HepG2 (cell line): ENCODE results near the gene FMR1. TPM values are rescaled to one million over a fixed set of nuclear protein-coding genes. Genes with fewer than 3 reads are reported as not detected.

ENCODE experiments used
- ATAC-seq: fragments of 200-7000 bp; cut with Tn5 transposase; 3 replicates; pipeline ENCODE4 v1.9.1; 2020; ENCODE audit warnings: mild to moderate bottlenecking, moderate library complexity
- BruUV-seq: library from RNA; stranded (reverse); fragments of 400-500 nt; replicated peaks from 2 replicates; lab custom pipeline; 2021; lab: Mats Ljungman, UMichigan
- CTCF ChIA-PET: fragments of 300-600 bp; formaldehyde crosslinking; extraction: SDS; loops from one replicate; lab custom pipeline; 2021; ENCODE audit warnings: low total read pairs, inconsistent platforms, low intra/inter-chr PET ratio; lab: Yijun Ruan, JAX
- POLR2A ChIA-PET: fragments of 350-600 bp; sonication (Branson Sonifier 250); formaldehyde crosslinking; loops from one replicate; lab custom pipeline; 2020; ENCODE audit warnings: antibody characterized with exemption, inconsistent platforms; lab: Yijun Ruan, JAX
- DNase-seq: peaks from one replicate; pipeline ENCODE4 v3.0.0-alpha.2; 2015; ENCODE audit warnings: low spot score
- FAIRE-seq: peaks from 3 replicates; lab custom pipeline; 2011; peaks lifted over from hg19 to GRCh38; lab: Jason Lieb, UNC
- H2AFZ ChIP-seq: one replicate; pipeline ENCODE4 v1.6.1; 2011; ENCODE audit warnings: low read length, inconsistent platforms
- H3K27ac ChIP-seq: fragments of 300-600 bp; 3 replicates; pipeline ENCODE4 v1.8.0; 2011; ENCODE audit warnings: mixed run types, mild to moderate bottlenecking, mixed read lengths, low read length, inconsistent platforms; ENCODE audit not compliant: insufficient read depth; ENCODE audit errors: extremely low read length
- H3K27me3 ChIP-seq, 2 experiments: fragments of 200-600 bp in 1 of 2; 2 replicates in 1 of 2; 3 replicates in 1 of 2; pipeline versions ENCODE4 v1.6.0 to v1.8.0; 2011; ENCODE audit warnings: low read length in 2 of 2, mild to moderate bottlenecking in 2 of 2, moderate library complexity in 2 of 2, inconsistent platforms in 1 of 2; ENCODE audit not compliant: insufficient read depth in 2 of 2, control insufficient read depth in 1 of 2
- H3K36me3 ChIP-seq, 2 experiments: fragments of 200-600 bp in 1 of 2; replicated peaks in 1 of 2; 2 replicates in 1 of 2; 3 replicates in 1 of 2; pipeline versions ENCODE4 v1.5.1 to v1.8.0; 2011; ENCODE audit warnings: low read length in 2 of 2, inconsistent platforms in 1 of 2; ENCODE audit not compliant: insufficient read depth in 2 of 2, control insufficient read depth in 1 of 2
- H3K4me1 ChIP-seq: 2 replicates; pipeline ENCODE4 v1.5.1; 2012; ENCODE audit warnings: low read length, inconsistent platforms; ENCODE audit not compliant: insufficient read depth
- H3K4me2 ChIP-seq: 2 replicates; pipeline ENCODE4 v1.6.0; 2011; ENCODE audit warnings: low read depth, low read length, inconsistent platforms
- H3K4me3 ChIP-seq, 3 experiments: fragments of 200-600 bp in 1 of 3; sonication (generic), shearing (Covaris generic) in 1 of 3; replicated peaks in 1 of 3; 2 replicates each; pipeline ENCODE4 v1.5.1; 2011 to 2016; ENCODE audit warnings: low read length in 3 of 3, inconsistent platforms in 2 of 3, low read depth in 2 of 3, mild to moderate bottlenecking in 2 of 3, control low read depth in 1 of 3, mixed read lengths in 1 of 3; ENCODE audit not compliant: insufficient read depth in 1 of 3
- H3K79me2 ChIP-seq: one replicate; pipeline ENCODE4 v1.6.1; 2011; ENCODE audit warnings: low read length, inconsistent platforms; ENCODE audit not compliant: insufficient read depth
- H3K9ac ChIP-seq: 2 replicates; pipeline ENCODE4 v1.6.0; 2011; ENCODE audit warnings: mild to moderate bottlenecking, low read depth, low read length, inconsistent platforms; ENCODE audit not compliant: insufficient read depth
- H3K9me3 ChIP-seq: 2 replicates; pipeline ENCODE4 v1.5.1; 2012; ENCODE audit warnings: mild to moderate bottlenecking, low read length
- H4K20me1 ChIP-seq: 2 replicates; pipeline ENCODE4 v1.6.0; 2011; ENCODE audit warnings: inconsistent platforms, mild to moderate bottlenecking, low read length, moderate library complexity; ENCODE audit not compliant: insufficient read depth
- MAFK ChIP-seq, 2 experiments: IDR thresholded peaks in 1 of 2; conservative IDR thresholded peaks in 1 of 2; 2 replicates each; pipeline ENCODE4 v1.6.1; 2011; ENCODE audit warnings: improper control_type of control experiment in 2 of 2, low read length in 2 of 2
- NCOA5 ChIP-seq: sonication (generic); formaldehyde crosslinking; IDR thresholded peaks from 2 replicates; pipeline ENCODE4 v1.4.0; 2020; ENCODE audit warnings: missing genetic modification reagents
- RBAK ChIP-seq: sonication (generic); formaldehyde crosslinking; IDR thresholded peaks from 2 replicates; pipeline ENCODE4 v1.5.1; 2020; ENCODE audit warnings: mild to moderate bottlenecking, missing genetic modification reagents
- SMYD3 ChIP-seq: sonication (generic); formaldehyde crosslinking; IDR thresholded peaks from 2 replicates; pipeline ENCODE4 v1.8.1; 2023; ENCODE audit warnings: mild to moderate bottlenecking, missing genetic modification reagents
- ZNF230 ChIP-seq: sonication (generic); formaldehyde crosslinking; IDR thresholded peaks from 2 replicates; pipeline ENCODE4 v1.4.0; 2020; ENCODE audit warnings: mild to moderate bottlenecking, missing genetic modification reagents
- ZSCAN22 ChIP-seq: sonication (generic); formaldehyde crosslinking; IDR thresholded peaks from 2 replicates; pipeline ENCODE4 v1.4.0; 2020; ENCODE audit warnings: mild to moderate bottlenecking, missing genetic modification reagents
- WGBS: methylation state at CpG from one replicate; pipeline ENCODE4 v1.1.6; 2017; ENCODE audit warnings: low lambda C conversion rate; 5-methylcytosine and 5-hydroxymethylcytosine counted together
- in situ Hi-C: cut with HindIII; loops from 2 replicates; pipeline ENCODE4 v1.10.0; 2017; ENCODE audit warnings: low pct_unique_long_range_greater_than_20kb; ENCODE audit not compliant: extremely low pct_ligation_motif_present
- intact Hi-C: fragments of 100-400 bp; cut with micrococcal nuclease; formaldehyde crosslinking; loops from one replicate; pipeline ENCODE4 v1.10.0; 2022; ENCODE audit not compliant: unreplicated experiment
- polyA plus RNA-seq, 8 experiments: library from polyadenylated mRNA; depleted of rRNA in 3 of 8; stranded (reverse) in 7 of 8; unstranded in 1 of 8; fragments of >200 nt; fragmentation: Illumina TruSeq in 4 of 8; extraction: Trizol in 4 of 8; gene quantifications; 2 replicates each; pipeline versions ENCODE4 v1.2.1 to v1.2.3, GENCODE V29; 2011 to 2016; ENCODE audit warnings: low read depth in 4 of 8, missing spikeins in 1 of 8, mixed read lengths in 1 of 8; ENCODE audit not compliant: insufficient read depth in 1 of 8
- total RNA-seq, 5 experiments: library from RNA; depleted of rRNA; stranded (reverse); fragments of >200 nt; fragmentation: Illumina TruSeq; extraction: Trizol; gene quantifications; 2 replicates each; pipeline ENCODE4 v1.2.3, GENCODE V29; 2016; ENCODE audit warnings: low read depth in 1 of 5
- TF ChIP-seq, protein P1 (sequence below): sonication (generic); formaldehyde crosslinking; IDR thresholded peaks from 2 replicates; pipeline ENCODE4 v1.8.1; 2023; ENCODE audit warnings: mild to moderate bottlenecking, missing genetic modification reagents
- TF ChIP-seq, protein P2 (sequence below): sonication (generic); formaldehyde crosslinking; IDR thresholded peaks from 2 replicates; pipeline ENCODE4 v1.4.0; 2020; ENCODE audit warnings: missing genetic modification reagents

Gene FMR1
- total and polyA plus RNA-seq, 2 of the 13 experiments (the other 11 are each of a cell fraction or from before 2014, with no cell fraction given) = 27.8 to 49.6 TPM

DNA sequence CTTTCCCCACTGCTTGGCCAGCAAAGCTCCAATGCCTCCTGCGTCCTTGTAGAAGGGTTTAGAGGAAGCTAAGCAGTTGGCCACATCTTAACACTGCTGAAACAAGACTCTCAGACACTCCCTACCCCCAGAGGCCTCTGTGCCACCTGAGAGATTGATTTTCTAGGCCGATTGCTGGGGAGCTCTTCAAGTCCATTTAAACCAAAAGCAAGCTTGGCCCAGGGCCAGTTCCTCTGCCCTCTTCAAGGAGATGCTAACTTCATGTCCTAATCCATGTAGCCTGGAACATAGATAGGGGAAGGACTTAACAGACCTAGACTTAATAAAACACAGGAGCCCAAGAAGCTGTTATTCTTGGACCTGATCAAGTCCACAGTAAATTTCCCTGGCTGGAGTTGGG is 42.3 kb downstream of the FMR1 start (continued):
- TF ChIP-seq RBAK (CRISPR knock-in tag) (no peak), MAFK (conservative IDR thresholded peaks at IDR 0.05 in 1 of 2, IDR thresholded peaks at IDR 0.05 in 1 of 2; ENCODE audit: low read length in 2 of 2) (no peak), ZSCAN22 (CRISPR knock-in tag) (no peak), SMYD3 (CRISPR knock-in tag) (no peak)
- TF ChIP-seq, protein P1, sequence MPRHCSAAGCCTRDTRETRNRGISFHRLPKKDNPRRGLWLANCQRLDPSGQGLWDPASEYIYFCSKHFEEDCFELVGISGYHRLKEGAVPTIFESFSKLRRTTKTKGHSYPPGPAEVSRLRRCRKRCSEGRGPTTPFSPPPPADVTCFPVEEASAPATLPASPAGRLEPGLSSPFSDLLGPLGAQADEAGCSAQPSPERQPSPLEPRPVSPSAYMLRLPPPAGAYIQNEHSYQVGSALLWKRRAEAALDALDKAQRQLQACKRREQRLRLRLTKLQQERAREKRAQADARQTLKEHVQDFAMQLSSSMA (CRISPR knock-in tag) = no peak
- TF ChIP-seq, all 625 proteins: peak for 0

DNA sequence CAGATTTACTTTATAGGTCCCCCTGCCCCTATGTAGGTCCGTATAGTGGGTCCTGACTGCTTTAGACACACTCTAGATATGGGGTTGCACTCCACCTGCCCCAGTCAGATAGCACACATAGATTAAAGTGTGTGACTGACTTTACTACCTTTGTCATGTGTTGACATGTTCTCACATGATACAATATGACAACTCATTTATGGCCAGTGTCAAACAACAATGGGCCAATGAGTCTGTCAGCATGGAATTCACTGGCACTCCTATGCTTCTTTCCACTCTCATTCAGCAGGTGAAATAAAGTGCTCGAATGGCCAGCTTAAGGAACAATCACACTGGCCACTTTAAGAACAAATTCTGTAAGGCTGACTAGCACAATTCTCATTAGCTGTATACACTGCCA is 45.6 kb downstream of the FMR1 start:
- POLR2A ChIA-PET = no interaction called here
- no peak overlapping the region for H3K9ac ChIP-seq
- TF ChIP-seq NCOA5 (CRISPR knock-in tag) (no peak), ZNF230 (CRISPR knock-in tag) (no peak)
- TF ChIP-seq, protein P2, sequence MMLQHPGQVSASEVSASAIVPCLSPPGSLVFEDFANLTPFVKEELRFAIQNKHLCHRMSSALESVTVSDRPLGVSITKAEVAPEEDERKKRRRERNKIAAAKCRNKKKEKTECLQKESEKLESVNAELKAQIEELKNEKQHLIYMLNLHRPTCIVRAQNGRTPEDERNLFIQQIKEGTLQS (CRISPR knock-in tag) = no peak
- H3K4me3 ChIP-seq = no peak overlapping the region
- intact Hi-C loops (no loop called here), in situ Hi-C loops (no loop called here)
- no peaks in the 10 kb centered on the region for H3K4me1 ChIP-seq
- H3K79me2 ChIP-seq = no peaks in the 10 kb centered on the region
- no peaks in the 10 kb centered on the region for H4K20me1 ChIP-seq
- no peak overlapping the region for H2AFZ ChIP-seq
- H3K36me3 ChIP-seq = no peaks in the 10 kb centered on the region
- BruUV-seq = no TSS peak
- no peak overlapping the region for H3K4me2 ChIP-seq
- CTCF ChIA-PET = no interaction called here
- ATAC-seq = no peak
- no peaks in the 10 kb centered on the region for H3K9me3 ChIP-seq
- DNase-seq = no peak
- H3K27ac ChIP-seq = no peak overlapping the region
- 10% methylated on average over 1 of the region's 2 CpGs for WGBS
- no peaks in the 10 kb centered on the region for H3K27me3 ChIP-seq
- no peak for FAIRE-seq
